GM18526 (cell line): Measurements from ENCODE around the gene FBRSL1.

ENCODE experiments used
- POLR2A ChIP-seq: IDR thresholded peaks from 3 replicates; pipeline ENCODE4 v1.6.1; 2011; ENCODE audit not compliant: insufficient read length; ENCODE audit errors: extremely low read depth

The FBRSL1 gene

DNA sequence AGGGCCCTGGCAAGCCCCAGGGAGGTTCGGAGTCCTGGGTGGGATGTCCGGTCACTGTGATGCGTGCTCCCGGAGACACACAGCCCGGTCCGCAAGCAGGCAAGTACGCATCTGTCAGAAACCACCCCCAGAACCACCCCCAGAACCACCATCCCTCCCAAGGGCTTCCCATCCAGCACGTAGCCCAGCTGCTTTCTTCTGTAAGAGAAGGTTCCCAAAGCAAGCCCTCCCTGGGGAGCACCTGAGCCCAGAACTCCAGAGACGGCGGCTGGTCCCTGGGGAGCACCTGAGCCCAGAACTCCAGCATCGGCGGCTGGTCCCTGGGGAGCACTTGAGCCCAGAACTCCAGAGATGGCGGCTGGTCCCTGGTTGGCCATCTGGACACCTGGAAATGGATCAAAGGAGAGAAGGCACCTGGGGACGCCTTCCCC is 2.6 kb upstream of the FBRSL1 start:
- TF ChIP-seq POLR2A, result no peak

DNA sequence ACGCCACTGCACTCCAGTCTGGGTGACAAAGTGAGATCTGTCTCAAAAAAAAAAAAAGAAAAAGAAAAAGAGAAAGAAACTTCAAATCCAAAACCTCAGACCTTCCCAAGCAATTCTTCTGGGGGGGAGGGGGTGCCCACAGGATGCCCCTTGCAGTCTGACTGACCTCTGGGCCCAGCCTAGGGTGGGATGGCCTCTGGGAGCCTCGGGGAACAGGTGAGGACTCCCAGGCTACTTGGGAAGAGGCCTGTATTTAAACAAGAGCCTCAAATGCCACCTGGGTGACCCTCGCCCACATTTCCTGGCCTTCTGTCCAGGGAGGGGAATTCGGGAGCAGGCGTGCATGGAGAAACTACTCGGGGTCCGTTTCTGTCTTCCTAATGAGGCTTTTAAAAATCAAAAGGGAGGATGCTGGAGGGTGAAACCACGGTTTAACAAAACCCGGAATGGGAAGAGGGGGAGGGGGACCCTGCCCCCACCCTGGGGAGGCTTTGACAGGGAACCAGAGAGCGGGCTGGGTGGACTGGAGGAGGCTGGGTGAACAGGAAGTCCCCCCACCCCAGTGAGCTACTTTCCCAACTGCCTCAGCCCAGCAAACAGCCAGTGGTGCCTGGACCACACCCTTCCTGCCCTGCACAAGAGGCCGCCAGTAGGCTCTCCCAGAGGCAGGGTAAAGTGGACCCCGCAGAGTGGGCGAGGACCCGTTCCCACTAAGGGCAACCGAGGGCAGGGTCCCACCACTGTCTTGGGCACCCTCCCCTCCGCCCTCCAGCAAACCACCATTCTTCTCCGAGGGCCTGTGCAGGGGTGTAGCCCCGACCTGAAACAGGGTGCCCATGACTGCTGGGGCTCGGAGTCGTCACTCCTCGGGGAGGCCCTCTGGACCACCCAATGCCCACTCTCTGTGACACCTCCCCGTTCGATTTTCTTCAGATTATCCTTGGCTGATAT is 1.5 kb upstream of the FBRSL1 start:
- TF ChIP-seq POLR2A, result no peak

DNA sequence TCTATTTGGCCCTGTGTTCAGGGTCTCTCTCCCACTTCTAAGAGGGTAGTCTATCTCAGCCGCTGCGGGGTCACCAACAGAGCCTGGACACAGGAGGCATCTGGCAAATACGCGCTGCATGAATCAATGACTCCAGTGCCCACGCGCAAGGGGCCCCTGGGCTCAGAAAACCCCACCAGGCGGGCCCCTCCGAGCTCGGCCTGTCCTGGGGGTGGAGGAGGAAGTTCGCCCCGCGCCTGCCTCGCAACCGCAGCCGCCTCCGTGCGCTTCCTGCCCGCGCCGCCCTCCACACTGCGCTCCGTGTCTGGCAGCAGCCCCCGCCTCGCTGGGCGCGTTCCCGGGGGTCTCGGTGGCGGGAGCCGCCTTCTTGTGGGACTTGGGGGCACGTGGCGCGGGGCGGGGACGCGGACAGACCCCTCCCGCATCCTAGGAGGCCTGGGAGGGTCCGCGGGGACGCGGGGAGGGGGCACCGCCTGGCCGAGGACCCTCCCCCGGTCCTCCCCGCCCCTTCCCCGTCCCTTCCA is 811 bp upstream of the FBRSL1 start:
- no peak for TF ChIP-seq POLR2A

DNA sequence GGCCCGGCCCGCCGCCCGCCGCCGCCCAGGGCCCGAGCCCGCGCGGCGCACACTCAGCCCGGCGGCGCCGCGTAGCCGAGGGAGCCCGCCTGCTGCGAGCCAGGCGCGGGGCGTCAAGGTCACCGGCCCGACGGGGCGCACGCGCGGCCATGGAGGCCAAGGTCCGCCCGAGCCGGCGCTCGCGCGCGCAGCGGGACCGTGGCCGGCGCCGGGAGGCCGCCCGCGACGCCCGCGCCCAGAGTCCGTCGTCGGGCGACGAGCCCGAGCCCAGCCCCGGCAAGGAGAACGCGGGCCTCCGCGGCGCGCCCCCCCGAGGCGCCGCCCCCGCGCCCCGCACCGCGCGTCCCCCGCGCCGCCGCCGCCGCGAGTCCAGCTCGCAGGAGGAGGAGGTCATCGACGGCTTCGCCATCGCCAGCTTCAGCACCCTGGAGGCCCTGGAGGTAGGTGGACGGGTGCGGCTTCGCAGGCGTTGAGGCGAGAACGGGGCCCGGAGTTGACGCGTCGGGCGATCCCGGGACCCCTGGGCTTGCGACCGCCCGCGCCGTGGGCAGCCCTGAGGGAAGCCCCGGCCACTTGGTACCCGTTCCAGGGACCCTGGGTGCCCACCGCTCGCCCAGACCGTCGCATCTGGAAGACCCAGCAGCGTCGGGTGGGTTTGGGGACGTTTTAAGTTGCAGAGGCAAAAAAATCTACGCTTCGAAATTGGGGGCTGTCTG is 629 bp downstream of the FBRSL1 start:
- TF ChIP-seq POLR2A, result no peak

DNA sequence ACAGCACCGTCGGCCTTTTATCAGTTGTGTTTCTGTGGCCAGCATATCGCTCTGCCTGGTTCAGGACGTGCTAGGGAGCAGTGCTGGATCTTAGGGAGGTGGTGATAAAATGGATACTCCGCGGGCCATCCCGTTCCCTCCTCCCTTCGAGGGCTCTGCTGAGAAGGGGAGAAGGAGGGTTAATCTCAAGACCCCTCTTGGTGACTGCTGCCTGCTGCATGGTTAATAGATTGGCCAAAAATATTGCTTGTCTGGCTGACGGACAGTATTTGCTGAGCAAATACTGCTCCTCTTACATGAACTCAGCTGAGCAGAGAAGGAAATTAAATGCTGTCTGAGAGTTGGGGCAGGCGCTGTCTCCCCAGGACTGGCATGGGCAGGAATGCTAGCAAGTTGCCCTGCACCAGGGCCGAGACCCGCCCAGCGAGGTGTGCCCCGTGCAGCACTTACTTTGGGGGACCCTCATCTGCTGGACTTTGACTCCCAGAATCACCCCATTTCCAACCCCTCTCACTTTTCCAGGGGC is 1.2 kb downstream of the FBRSL1 start:
- no peak for TF ChIP-seq POLR2A

DNA sequence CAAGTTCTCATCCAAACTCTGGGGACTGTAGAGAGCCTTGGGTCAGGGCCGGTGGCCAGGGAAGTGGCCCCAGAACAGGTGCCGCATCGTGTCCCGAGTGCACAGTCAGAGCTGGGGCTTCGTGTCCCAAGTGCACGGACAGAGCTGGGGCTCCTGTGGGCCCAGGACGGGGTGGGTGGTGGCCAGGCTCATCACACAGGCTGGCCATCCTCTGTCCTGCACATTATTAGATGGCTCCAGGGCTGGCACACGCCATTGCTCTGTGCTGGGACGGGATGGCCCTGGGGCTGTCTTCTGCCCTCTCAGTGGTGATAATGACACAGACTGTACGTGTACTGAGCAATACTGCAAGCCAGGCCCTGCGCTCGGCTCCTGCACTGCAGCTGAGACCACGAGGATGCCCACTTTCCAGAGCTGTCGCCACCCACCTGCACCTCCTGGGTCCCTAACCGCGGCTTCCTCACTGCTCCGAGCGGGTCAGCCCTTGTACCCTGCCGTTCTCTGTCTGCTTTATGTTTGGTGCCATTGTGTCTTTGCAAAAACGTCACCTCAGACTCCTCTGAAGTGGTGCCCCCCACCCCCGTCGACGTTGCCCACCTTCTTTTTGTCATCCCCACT is 1.9 kb downstream of the FBRSL1 start:
- TF ChIP-seq POLR2A, result no peak

DNA sequence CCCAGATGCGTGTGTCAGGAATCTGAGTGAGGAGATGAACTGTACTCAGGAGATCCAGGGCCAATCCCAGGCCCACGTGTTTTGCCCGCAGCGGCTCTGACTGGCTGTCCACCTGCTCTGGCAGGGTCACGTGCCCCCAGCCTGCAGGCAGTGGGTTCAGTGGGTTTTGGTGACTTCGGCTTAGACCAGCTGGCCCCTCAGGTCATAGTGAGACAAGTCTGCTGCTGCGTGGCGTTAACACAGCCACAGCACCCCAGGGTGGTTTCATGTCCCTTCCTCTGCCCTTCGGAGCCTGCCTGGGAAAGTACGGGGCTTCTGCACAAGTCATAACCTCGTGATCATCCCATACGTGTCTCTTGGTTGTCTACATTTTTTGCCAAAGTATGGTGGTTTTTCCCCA is 2.6 kb downstream of the FBRSL1 start:
- TF ChIP-seq POLR2A, result no peak

DNA sequence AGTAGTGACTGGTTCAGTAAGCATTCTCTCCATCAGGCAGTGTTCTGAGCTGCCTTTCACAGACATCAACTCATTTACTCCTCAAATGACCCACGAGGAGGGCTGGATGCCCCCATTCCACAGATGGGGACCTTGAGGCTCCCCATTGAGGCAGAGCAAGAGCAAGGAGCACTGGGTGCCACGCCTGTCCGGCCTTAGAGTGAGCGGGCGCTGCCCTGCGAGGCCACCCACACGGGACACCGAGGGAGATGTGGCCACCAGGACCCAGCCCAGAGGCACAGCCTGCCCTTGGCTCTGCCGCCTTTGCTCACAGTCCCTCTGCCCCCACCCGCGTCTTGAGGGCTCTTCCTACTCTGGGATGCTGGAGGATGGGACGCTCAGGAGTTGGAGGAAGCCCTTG is 3.0 kb downstream of the FBRSL1 start:
- no peak for TF ChIP-seq POLR2A

DNA sequence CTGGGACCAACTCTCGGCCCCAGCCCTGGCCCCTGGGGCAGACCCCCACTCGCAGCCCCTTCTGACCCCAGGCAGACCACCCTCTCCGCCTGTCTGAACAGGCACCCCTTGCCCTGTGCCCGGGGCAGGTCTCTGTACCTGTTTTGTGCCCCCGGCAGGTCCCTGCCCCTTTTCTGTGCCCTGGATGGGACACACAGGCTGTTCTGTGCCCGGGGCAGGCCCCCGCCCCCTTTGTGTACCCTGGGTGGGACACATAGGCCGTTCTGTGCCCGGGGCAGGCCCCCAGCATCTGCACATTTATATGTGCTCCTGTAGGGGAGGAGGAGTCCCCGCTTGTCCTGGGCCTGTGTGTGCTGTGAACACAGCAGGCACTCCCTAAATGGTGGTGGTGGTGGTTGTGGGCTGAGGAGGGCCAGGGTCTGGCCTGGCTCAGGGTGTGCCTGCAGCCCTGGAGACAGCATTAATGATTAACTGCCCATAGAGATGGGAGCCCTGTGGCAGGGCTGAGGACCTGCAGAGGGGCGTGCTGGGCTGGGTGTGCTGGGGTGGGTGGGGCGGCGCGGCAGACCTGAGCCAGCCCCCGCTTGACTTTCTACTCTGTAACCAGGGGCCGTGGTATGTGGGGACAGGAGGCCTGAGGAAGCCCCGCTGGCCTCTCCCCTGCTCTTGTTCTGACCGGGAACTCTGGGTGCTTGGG is 3.7 kb downstream of the FBRSL1 start:
- no peak for TF ChIP-seq POLR2A

DNA sequence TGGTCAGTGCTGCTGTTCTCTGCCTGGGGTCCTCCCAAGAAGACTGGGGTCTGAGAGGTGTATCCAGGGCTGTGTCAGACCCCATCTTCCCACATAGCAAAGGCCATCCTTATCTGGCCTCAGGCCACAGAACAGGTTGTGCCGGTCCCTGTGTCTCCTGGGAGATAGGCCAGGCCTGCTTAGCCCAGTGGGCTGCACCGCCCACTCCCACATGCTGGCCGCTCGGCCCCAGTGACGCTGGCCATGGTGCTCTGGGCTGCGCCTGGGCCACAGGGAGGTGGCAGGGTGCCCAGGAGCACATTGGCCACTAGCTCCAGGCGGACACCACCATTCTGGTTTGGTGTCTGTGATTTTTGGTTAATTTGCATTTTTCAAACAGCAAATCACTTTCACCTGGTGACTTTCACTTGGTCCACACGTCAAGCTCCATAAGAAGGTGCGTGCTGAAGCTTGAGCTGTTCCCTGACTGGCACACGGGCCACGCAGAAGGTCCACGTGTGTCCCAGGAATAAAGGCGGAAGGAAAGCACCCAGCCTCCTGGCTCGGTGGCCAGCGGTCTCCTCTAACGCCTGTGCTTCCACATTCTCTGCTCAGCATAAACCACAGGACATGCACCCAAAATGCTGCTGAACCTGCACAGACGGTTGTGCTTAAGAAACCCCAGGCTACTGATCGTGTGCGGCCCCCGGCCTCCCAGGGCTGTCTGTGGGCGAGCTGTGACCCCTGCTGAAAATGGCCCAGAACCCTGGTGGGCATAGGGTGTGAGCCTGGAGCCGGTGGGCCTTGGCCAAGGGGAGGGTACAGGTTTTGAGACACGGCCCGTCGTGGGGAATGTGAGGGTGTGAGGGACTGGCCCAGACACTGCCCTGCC is 4.6 kb downstream of the FBRSL1 start:
- no peak for TF ChIP-seq POLR2A

DNA sequence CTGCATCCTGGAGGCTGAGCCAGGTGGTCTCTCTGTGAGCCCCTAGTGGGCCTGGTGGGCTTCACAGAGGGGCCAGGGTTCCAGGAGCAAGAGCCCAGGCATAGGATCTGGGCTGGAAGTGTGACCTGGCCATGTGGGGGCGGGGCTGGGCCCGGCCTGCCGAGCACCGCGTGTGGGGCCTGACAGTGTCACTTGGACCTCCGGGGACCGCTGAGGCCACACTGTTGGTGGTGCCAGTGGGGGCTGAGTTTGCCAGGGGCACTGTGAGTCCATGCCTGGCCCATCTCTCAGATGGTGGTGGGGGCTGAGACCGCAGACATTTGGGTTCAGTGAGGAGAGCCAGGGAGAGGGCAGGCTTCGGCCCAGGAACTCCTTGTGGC is 5.2 kb downstream of the FBRSL1 start:
- TF ChIP-seq POLR2A, result no peak

DNA sequence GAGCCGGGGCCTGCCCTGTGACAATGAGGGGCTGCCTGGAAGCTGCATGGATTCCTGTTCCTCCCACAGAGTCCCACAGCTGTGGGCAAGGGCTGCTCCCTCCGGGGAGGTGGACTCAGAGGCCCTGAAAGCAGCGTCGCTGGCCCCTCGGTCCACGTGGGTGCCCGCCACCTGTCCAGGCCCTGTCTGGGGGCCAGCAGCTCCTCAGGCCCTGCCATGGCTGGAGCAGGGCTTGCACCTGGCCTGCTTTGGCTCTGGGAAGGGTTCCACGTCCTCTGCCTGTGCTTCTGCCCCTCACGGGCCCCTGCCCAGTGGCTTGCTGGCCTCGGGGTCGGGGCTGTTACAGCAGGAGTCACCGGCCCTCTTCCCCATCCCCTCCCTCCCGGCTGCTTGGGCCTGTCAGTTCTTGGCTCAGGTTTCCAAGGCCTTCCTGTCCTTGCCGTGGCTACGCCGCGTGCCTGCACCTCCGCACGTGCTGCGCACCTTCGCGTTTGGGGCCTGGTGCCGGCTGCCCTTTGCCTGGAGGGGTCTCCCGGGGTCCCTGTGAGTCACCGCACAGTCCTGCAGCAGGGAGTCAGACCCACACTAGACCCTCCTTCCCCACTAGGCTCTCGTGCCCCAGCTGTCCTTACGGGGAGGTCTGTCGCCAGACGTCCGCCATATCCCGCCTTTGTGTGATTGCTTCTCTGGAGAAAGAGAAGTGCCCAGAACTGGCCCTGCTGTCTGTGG is 5.8 kb downstream of the FBRSL1 start:
- no peak for TF ChIP-seq POLR2A

DNA sequence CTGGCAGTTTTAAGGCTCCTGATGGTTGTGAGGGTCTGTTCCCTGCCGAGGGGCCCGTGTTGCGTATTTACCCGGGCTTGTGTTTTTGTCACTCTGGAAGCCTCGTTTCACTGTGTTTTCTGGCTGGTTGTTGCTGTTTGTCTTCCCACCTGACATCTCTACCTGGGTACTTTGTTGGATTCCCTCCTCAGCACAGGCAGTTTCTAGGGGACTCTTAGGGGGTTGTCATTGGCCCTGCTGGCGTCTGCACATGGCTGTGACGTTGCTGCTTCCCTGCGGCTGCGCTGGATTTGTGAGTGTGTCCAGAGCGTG is 6.4 kb downstream of the FBRSL1 start:
- no peak for TF ChIP-seq POLR2A
